IPS DF 4.7 (cell line): ENCODE data around the gene ZKSCAN4.

ENCODE experiments used
- DNase-seq: peaks from one replicate; pipeline ENCODE4 v3.0.0-alpha.2; 2013; ENCODE audit warnings: low spot score; ENCODE audit errors: extremely low read depth

The ZKSCAN4 gene

DNA sequence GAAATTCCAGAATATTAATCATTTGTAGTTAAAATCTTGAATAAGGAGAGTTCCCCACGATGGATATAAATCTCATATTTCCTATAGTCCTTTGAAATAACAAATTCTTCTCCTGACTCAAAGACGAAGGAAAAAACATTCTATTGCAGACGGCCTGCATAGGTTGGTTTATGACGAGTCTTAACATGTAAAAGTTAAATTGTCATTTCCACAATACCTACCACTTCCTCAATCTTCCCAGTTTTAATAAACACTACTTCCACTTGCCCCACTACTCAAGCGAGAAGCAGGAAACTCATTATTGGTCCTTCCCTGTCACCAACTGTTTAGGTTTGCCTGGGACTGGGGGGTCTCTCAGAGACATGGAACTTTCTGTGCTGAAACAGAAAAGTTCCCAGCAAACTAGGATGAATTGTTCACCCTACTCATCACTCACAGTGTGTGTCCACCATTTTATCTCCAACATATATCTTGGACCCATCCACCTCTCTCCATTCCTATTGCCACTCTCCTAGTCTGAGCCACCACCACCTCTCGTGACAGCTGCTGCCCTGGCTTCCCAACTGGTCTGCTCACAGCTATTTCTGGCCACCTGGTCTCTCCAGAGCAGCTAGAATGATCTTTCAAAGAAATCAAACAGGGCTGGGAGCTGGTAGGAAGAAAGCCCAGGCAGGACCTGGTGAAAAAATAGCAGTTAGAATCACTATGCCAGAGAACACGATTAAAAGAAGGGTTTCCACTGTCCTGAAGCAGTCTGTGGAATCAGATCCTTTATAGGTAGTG, 42.1 kb downstream of the ZKSCAN4 start:
- DNase-seq, result no peak

DNA sequence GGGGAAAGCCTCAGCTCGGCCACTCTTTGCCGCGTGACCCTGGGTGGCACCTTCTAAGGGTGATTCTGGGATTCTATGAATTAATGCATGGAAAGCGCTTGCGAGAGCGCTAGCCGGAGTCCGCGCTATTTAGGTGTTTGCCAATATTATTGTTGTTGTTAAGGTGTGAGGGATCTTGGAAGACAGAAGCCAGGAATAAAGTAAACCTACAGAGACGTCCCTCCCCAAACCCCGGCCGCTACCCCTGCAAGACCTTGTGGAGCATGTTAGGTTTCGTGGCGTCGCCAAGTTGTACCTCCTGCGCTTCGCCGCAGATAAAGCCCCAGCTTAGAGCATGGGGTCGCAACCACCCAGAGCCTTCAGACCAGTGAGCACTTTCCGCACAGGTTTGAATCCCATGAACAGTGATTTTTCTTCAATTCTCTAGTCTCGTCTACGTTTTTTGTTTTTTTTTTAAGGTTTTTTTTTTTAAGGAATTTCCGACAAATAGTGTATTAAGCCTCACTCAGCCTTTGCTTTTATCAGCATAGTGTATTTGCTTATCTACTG, 43.9 kb downstream of the ZKSCAN4 start:
- DNase-seq, result no peak

DNA sequence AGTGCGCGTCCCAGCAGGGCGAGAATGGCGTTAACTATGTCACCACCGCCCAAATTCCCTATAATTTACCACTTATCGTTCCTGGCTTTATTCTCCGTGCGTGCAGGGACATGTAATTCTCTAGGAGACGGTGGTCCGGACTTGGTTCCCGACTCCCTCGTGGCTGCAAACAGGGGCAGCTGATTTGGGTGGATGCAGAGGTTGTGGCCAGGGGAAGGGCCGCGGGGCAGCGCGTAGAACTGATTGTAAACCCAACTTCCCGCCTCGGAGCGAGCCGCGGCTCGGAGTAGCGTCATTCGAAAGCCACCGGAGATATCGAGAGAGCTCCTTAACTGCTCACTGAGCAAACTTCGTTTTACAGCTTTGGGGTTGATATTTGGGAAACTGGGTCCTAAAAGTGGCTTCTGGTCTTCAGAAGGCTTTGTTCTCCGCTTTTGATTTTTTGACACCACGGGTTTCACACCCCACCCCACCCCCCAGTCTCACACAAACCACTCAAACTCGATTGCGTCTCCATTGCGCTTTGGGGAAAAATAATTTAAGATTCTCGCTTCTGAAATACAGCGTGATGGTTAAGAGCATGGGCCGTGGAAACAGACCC, 44.5 kb downstream of the ZKSCAN4 start:
- DNase-seq, result no peak

DNA sequence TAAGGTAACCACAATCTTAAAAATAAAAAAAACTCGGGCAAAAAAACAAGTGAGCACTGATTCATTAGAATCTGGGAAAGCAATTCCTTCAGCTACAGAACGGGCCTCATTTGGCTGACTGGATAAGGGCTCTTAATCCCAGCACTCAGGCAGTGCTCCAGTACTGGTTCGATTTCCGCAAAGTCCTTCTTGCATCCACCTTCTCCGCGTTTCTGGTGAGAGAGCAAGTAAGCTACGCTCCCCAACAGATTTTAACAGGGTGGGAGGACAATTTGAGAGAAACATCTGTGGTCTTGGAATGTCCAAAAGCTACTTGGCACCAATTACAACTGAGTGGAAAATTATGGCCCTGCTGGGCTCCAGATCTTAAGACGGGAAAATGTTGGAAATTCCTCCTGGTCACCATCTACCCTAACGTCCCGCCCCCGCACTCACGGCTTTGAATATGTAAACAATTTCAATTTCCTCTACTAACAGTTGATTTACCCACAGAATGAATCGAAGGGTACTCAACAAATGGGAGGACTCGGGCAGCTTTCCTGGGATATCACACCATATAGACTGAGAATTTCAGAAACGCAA, 45.0 kb downstream of the ZKSCAN4 start:
- no peak for DNase-seq

DNA sequence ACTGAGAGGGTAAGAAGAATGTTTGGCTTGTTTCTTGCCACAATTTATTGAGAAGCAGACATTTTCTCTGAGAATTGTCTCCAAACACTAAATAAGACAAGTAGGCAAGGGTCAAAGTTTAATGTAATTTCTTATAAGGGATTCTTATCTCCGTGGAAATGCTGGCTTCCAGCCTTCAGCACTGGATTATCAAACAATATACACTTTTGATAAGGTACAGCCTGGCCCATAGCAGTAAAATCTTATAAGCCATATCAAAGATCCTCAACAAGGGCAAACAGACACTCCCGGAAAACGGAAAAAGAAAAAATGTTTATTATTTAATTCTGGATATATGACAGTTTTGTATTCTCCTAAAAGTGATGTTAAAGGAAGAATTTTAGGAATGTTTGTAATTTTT, 45.5 kb downstream of the ZKSCAN4 start:
- DNase-seq, result no peak

DNA sequence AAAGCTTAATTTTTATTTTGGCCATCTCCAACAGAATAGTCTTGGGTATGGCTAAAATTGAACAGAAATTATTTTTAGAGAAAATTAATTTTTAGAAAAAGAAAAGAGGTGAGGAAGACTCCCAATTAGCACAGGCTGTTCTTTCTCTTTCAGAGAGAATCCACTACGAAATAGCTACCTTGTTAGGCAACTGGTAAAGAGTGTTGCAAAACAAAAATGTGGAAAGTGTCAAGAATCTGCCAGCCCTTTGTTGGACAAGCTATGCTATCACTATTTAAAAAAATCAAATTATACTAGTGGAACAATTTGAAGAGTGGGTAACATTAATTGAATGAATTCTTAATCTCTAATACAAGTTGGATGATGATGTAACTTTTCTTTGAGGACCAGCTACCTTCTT, 46.2 kb downstream of the ZKSCAN4 start:
- DNase-seq, result no peak

DNA sequence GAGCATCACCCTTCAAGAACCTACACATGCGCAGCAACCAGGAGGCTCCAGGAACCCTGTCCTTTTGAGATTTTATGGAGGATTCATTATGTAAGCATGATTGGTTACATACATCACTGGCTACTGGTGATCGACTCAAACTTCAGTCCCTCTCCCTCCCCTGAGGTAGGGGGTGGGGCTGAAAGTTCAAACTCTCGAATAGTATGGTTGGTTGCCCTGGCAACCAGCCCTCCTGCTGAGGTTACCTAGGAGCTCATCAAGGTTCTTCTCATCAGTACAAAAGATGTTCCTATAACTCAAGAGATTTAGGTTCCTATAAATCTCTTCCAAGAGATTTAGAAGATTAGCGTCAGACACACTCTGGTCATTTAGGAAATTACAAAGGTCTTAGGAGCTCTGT, 48.9 kb downstream of the ZKSCAN4 start:
- no peak for DNase-seq

DNA sequence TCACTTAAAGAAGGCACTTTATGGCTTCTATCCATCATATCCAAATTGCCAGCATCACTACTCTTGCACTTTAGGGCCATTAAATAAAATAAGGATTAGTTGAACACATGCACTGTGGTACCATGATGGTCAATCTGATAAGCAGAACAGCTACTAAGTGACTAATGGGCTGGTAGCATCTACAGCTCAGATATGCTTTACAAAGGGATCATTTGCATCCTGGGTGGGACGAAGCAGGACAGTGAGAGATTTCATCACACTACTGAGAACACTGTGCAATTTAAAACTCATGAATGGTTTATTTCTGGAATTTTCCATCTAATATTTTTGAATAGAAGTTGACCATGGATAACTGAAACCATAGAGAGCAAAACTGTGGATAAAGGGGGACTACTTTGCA, 52.0 kb downstream of the ZKSCAN4 start:
- DNase-seq, result no peak
